T-cell (primary cell): ENCODE data around the gene NRSN2. TPM values are rescaled to one million over a fixed set of nuclear protein-coding genes. Genes with fewer than 3 reads are reported as not detected.
A peak's percentile ranks its signal among the peaks of the same experiment; 100 is the strongest.
"Not testable (repeated sequence)": the region's sequence is repeated elsewhere in the genome, so short reads cannot be mapped to it uniquely, and the experiment has no call there.

Experiments used
- ATAC-seq, 4 experiments: fragments of 200-7000 bp in 3 of 4; fragments of 150-1000 bp in 1 of 4; cut with Tn5 transposase; replicated peaks in 1 of 4; 1 replicate in 3 of 4; 2 replicates in 1 of 4; pipeline ENCODE4 v1.10.0; 2021; ENCODE audit warnings: moderate library complexity in 3 of 4, mild to moderate bottlenecking in 2 of 4, moderate number of reproducible peaks in 1 of 4
- CTCF ChIA-PET, 2 donors: fragments of 300-600 bp; sonication (Branson Sonifier 250); formaldehyde crosslinking; loops; one replicate each; lab custom pipeline; 2022; ENCODE audit warnings: antibody characterized with exemption in 2 of 2; lab: Charles Lee
- POLR2A ChIA-PET, 2 donors: fragments of 300-600 bp; sonication (Branson Sonifier 250); formaldehyde crosslinking; loops; one replicate each; lab custom pipeline; 2022; ENCODE audit warnings: antibody characterized with exemption in 2 of 2; lab: Charles Lee
- DNase-seq, 35 experiments: peaks; one replicate each; pipeline versions ENCODE4 v3.0.0 to v3.0.0-alpha.2; 2013 to 2023
- H3K27ac ChIP-seq: one replicate; pipeline ENCODE4 v1.5.1; 2013; ENCODE audit warnings: low read length
- H3K27me3 ChIP-seq, 2 experiments: replicated peaks in 1 of 2; 1 replicate in 1 of 2; 2 replicates in 1 of 2; pipeline versions ENCODE4 v1.6.1 to v1.7.0; 2013; ENCODE audit warnings: low read length in 1 of 2, mixed read lengths in 1 of 2; ENCODE audit not compliant: control insufficient read depth in 2 of 2, insufficient read depth in 2 of 2; ENCODE audit errors: extremely low read depth in 1 of 2
- H3K36me3 ChIP-seq, 2 donors: 1 replicate in 1 of 2; 2 replicates in 1 of 2; pipeline versions ENCODE4 v1.6.1 to v1.7.0; 2013; ENCODE audit warnings: low read length in 1 of 2; ENCODE audit not compliant: control insufficient read depth in 2 of 2, insufficient read depth in 1 of 2; ENCODE audit errors: extremely low read depth in 1 of 2
- H3K4me1 ChIP-seq, 2 experiments: 1 replicate in 1 of 2; 2 replicates in 1 of 2; pipeline versions ENCODE4 v1.6.1 to v1.7.0; 2013; ENCODE audit warnings: low read length in 2 of 2, mixed read lengths in 1 of 2; ENCODE audit not compliant: insufficient read depth in 2 of 2, control insufficient read depth in 1 of 2; ENCODE audit errors: extremely low read depth in 1 of 2
- H3K4me3 ChIP-seq, 2 donors: 1 replicate in 1 of 2; 2 replicates in 1 of 2; pipeline versions ENCODE4 v1.5.1 to v1.7.0; 2013; ENCODE audit warnings: mild to moderate bottlenecking in 2 of 2, low read length in 1 of 2, moderate library complexity in 1 of 2; ENCODE audit not compliant: control insufficient read depth in 1 of 2; ENCODE audit errors: extremely low read depth in 1 of 2
- H3K9me3 ChIP-seq: 2 replicates; pipeline ENCODE4 v1.7.0; 2013
- H3K27ac Mint-ChIP-seq, 2 donors: one replicate each; pipeline ENCODE4 v1.8.0; 2020 to 2021; ENCODE audit warnings: mild to moderate bottlenecking in 2 of 2, mixed read lengths in 2 of 2
- H3K27me3 Mint-ChIP-seq, 2 donors: one replicate each; pipeline ENCODE4 v1.8.0; 2021 to 2022; ENCODE audit warnings: mixed read lengths in 2 of 2
- H3K36me3 Mint-ChIP-seq: one replicate; pipeline ENCODE4 v1.8.0; 2021; ENCODE audit warnings: mixed read lengths
- H3K4me1 Mint-ChIP-seq, 3 donors: one replicate each; pipeline ENCODE4 v1.8.0; 2020 to 2022; ENCODE audit warnings: mixed read lengths in 3 of 3, mild to moderate bottlenecking in 1 of 3
- H3K4me3 Mint-ChIP-seq, 3 donors: one replicate each; pipeline ENCODE4 v1.8.0; 2020 to 2022; ENCODE audit warnings: mild to moderate bottlenecking in 3 of 3, mixed read lengths in 3 of 3, moderate library complexity in 3 of 3
- H3K9me3 Mint-ChIP-seq, 3 donors: one replicate each; pipeline ENCODE4 v1.8.0; 2020 to 2022; ENCODE audit warnings: mixed read lengths in 3 of 3
- WGBS: methylation state at CpG from one replicate; pipeline ENCODE4 v1.1.5; 2013; ENCODE audit warnings: missing lambda C conversion rate; ENCODE audit not compliant: insufficient coverage; 5-methylcytosine and 5-hydroxymethylcytosine counted together
- total RNA-seq, 35 experiments: library from RNA in 6 of 35; stranded (reverse) in 6 of 35; fragments of 120-200 nt in 1 of 35; gene quantifications; one replicate each; pipeline versions ENCODE4 v1.2.1 to v1.2.4 and lab custom pipeline; 2013 to 2026

Gene NRSN2
- total RNA-seq, 5 donors from 2014 or later (not counting 1 experiment from before 2014, with no cell fraction given), result 0.70 to 1.8 (median 1.3) TPM

DNA sequence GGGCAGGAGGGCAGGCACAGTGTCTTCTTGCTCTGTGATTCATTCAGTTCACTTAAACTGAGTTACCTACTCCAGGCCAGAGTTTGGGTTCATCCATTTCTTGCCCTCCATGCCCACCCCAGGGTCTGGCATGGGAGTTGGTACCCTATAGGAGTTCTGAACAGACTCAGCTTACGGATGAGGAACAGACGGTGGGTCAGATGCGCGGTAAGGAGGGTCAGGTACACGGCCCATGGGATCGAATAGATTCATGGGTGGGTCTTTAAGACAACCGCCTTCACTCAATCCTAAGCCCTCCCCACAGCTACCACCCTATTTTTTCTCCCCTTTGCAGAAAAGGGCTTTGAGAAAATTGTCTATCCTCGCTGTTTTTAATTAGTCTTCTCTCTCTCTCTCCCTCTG, 20.6 kb downstream of the NRSN2 start:
- H3K27me3 ChIP-seq, result peaks cover 0 to 2% of the 10 kb centered on the region in 2 experiments
- H3K4me1 Mint-ChIP-seq, result peaks cover 31 to 44% (median 39%) of the 10 kb centered on the region in 3 donors
- no peak for DNase-seq
- H3K27me3 Mint-ChIP-seq, result peaks cover 0 to under 1% of the 10 kb centered on the region in 2 donors
- H3K4me3 ChIP-seq, result no peak overlapping the region
- H3K36me3 Mint-ChIP-seq, result no peaks in the 10 kb centered on the region
- WGBS, result 85% methylated on average over 5 of the region's 8 CpGs
- CTCF ChIA-PET, result no interaction called here
- peak overlapping the region in 1 of 2 donors; percentile 61 for H3K27ac Mint-ChIP-seq
- no peaks in the 10 kb centered on the region for H3K9me3 Mint-ChIP-seq
- H3K4me1 ChIP-seq, result peaks cover 8 to 21% of the 10 kb centered on the region in 2 experiments
- H3K27ac ChIP-seq, result no peak overlapping the region
- H3K4me3 Mint-ChIP-seq, result no peak overlapping the region
- POLR2A ChIA-PET, result no interaction called here
- H3K36me3 ChIP-seq, result no peaks in the 10 kb centered on the region
- no peaks in the 10 kb centered on the region for H3K9me3 ChIP-seq
- no peak for ATAC-seq

DNA sequence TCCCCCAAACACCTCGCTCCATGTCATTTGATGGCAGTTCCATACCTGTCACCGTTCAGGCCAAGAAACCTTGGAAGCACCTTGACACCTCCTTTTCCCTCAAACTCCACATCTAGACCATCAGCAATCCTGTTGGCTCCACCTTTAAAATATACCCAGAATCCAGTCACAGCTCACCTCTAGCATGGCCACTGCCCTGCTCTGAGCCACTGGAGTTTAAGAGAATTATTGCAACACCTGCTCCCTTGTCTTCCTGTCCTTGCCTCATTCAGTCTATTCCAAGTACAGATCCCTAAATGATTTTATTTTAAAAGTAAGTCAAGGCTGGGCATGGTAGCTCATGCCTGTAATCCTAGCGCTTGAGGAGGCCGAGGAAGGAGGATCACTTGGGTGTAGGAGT, 22.0 kb downstream of the NRSN2 start:
- no peaks in the 10 kb centered on the region for H3K9me3 Mint-ChIP-seq
- H3K27ac Mint-ChIP-seq, result peak overlapping the region; percentile 1 to 9
- POLR2A ChIA-PET, result no interaction called here

DNA sequence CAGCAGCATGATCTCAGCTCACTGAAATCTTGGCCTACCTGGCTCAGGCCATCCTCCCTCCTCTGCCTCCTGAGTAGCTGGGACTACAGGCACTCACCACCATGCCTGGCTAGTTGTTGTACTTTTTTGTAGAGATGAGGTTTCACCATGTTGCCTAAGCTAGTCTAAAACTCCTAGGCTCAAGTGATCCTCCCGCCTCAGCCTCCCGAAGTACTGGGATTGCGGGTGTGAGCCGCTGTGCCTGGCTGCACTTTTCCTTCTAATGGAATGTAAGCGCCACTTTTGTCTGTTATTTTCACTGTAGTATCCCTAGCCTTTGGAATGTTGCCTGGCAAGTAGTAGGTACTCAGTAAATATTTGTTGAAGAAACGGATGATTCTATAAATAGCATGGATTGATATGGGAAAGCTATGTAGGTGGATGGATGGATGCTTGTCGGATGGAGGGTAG, 23.3 kb downstream of the NRSN2 start:
- no peak overlapping the region for H3K27ac ChIP-seq
- CTCF ChIA-PET, result no interaction called here
- WGBS, result 97% methylated on average over 7 of the region's 7 CpGs
- no peaks in the 10 kb centered on the region for H3K36me3 ChIP-seq
- Mint-ChIP-seq H3K9me3 (no peaks in the 10 kb centered on the region), H3K27me3 (no peaks in the 10 kb centered on the region), H3K36me3 (no peaks in the 10 kb centered on the region), H3K4me3 (no peak overlapping the region), H3K27ac (no peak overlapping the region), H3K4me1 (peaks cover 22 to 38% (median 35%) of the 10 kb centered on the region in 3 donors)
- H3K27me3 ChIP-seq, result peaks cover 0 to 2% of the 10 kb centered on the region in 2 experiments
- ATAC-seq (no peak), DNase-seq (no peak)
- POLR2A ChIA-PET, result no interaction called here
- H3K4me1 ChIP-seq, result peaks cover 7 to 16% of the 10 kb centered on the region in 2 experiments
- no peaks in the 10 kb centered on the region for H3K9me3 ChIP-seq
- H3K4me3 ChIP-seq, result no peak overlapping the region

More for the DNA sequence above, 22.0 kb downstream of the NRSN2 start:
- peaks cover 0 to 2% of the 10 kb centered on the region in 2 experiments for H3K27me3 ChIP-seq
- DNase-seq (no peak), ATAC-seq (no peak)
- H3K9me3 ChIP-seq, result no peaks in the 10 kb centered on the region
- Mint-ChIP-seq H3K4me1 (peaks cover 30 to 47% (median 42%) of the 10 kb centered on the region in 3 donors), H3K4me3 (no peak overlapping the region), H3K27me3 (no peaks in the 10 kb centered on the region), H3K36me3 (no peaks in the 10 kb centered on the region)
- CTCF ChIA-PET, result no interaction called here
- H3K4me3 ChIP-seq, result no peak overlapping the region
- H3K27ac ChIP-seq, result no peak overlapping the region
- no peaks in the 10 kb centered on the region for H3K36me3 ChIP-seq
- H3K4me1 ChIP-seq, result peaks cover 8 to 19% of the 10 kb centered on the region in 2 experiments
- WGBS, result 93% methylated on average over 4 of the region's 4 CpGs

DNA sequence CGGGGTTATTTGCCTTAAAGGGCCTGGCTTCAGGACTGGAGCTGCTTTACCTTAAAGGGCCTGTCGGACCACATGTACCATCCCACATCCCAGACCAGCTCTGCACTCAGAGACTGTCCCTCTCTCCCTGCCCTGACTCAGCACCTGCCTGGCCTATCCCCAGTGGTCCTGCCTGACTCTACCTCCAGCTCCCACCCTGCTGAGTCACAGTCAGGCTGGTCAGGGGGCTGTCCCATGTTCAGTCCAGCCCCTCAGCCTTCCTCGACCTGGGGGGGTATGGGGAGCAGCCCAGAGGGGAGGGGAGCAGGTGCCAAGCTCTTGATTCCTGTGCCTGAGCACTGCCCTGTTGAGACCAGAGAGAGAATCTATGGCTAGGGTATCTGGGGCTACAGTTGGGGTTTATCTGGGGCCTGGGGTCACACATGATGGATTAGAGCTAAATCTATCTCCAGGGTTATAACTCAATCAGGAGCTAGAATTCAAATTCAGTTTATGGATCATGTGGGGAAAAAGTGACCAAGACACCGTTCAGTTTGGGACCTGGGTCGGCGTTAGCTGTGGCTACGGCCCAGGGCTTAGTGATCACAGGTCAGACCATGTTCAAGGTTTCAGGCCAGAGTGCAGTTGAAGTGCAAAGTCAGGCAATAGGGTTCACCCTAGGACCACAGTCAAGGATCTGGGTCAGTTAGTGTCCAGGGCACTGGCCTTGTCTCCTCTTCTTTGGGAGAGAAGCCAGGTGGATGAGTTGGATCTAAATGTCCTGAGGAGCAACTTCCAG, 24.3 kb downstream of the NRSN2 start:
- Mint-ChIP-seq H3K36me3 (no peaks in the 10 kb centered on the region), H3K9me3 (no peaks in the 10 kb centered on the region), H3K27me3 (no peaks in the 10 kb centered on the region), H3K4me3 (no peak overlapping the region), H3K4me1 (peaks cover 13 to 29% (median 25%) of the 10 kb centered on the region in 3 donors), H3K27ac (no peak overlapping the region)
- no peak overlapping the region for H3K4me3 ChIP-seq
- no peak overlapping the region for H3K27ac ChIP-seq
- ChIA-PET CTCF (no interaction called here), POLR2A (no interaction called here)
- WGBS, result 66% methylated on average over 5 of the region's 7 CpGs
- no peaks in the 10 kb centered on the region for H3K36me3 ChIP-seq
- ATAC-seq, result no peak
- no peaks in the 10 kb centered on the region for H3K9me3 ChIP-seq
- H3K4me1 ChIP-seq, result peaks cover 4 to 8% of the 10 kb centered on the region in 2 experiments
- peaks cover 0 to 2% of the 10 kb centered on the region in 2 experiments for H3K27me3 ChIP-seq
- no peak for DNase-seq

DNA sequence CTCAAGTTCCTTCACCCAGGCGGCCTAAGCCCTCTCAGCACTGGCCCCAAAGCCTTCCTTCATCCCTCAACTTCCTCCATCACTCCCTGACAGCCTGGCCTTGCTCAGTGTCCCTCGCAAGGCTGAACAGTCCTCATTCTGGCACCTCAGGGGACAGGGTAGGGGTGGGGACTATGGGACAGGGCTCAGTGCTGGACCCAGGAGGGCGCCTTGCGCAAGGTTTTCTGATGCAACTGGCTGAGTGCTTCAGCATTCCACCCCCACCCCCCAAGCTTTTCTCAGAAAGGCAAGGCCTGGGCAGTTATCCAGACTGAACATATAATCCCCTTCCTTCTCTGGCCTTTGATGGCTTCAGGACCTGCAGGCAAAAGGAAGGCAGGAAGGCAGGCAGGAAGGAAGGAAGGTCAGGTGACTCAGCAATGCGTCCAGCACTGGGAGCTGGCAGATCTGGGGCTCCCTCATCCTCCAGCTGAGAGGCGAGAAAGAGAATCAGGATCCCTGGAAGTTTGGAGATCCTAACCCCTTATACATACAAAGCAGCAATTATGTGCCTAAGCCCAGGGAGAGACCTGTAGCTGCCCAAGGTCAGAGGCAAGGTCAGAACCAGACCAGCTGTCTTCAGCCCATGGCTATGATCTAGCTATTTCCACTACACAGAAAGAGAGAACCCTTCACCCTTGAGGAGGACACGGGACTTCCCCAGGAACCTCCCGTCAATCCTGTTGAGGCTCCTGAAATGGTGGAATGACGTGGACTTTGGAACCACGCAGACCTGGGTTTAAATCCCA, 25.0 kb downstream of the NRSN2 start:
- no peak for ATAC-seq
- ChIA-PET POLR2A (no interaction called here), CTCF (interaction anchor here in 1 of 2 donors (0.6 kb wide), 1 partner anchor 55 kb away, joined by 4 read pairs; no protein-coding TSS in a partner anchor)
- H3K9me3 Mint-ChIP-seq, result no peaks in the 10 kb centered on the region
- WGBS, result 74% methylated on average over 7 of the region's 10 CpGs
- H3K27me3 Mint-ChIP-seq, result no peaks in the 10 kb centered on the region
- peaks cover 0 to 2% of the 10 kb centered on the region in 2 experiments for H3K27me3 ChIP-seq
- H3K27ac ChIP-seq, result no peak overlapping the region
- peaks cover 9 to 25% (median 20%) of the 10 kb centered on the region in 3 donors for H3K4me1 Mint-ChIP-seq
- H3K36me3 ChIP-seq, result no peaks in the 10 kb centered on the region
- H3K27ac Mint-ChIP-seq, result no peak overlapping the region
- peaks cover 4 to 7% of the 10 kb centered on the region in 2 experiments for H3K4me1 ChIP-seq
- no peaks in the 10 kb centered on the region for H3K36me3 Mint-ChIP-seq
- no peak overlapping the region for H3K4me3 Mint-ChIP-seq
- H3K4me3 ChIP-seq, result no peak overlapping the region
- no peak for DNase-seq
- H3K9me3 ChIP-seq, result no peaks in the 10 kb centered on the region

DNA sequence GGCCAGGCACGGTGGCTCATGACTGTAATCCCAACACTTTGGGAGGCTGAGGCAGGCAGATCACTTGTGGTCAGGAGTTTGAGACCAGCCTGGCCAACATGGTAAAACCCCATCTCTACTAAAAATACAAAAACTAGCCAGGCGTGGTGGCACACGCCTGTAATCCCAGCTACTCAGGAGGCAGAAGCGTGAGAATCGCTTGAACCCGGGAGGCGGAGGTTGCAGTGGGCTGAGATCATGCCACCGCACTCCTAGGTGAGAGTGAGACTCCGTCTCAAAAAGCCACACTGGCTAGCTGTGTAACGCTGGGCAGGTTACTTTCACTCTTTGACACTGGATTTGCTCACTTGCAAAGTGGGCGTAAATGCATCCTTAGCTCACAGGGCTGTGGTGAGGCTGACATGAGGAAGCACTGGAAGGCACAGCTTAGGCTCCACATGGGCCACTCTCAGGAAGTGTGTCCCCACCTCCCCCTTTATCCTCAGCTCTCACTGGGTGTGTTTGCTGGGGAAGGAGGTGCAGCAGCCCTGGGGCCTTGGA, 25.7 kb downstream of the NRSN2 start:
- H3K27me3 ChIP-seq, H3K36me3 ChIP-seq, H3K27ac Mint-ChIP-seq, POLR2A ChIA-PET, H3K9me3 Mint-ChIP-seq, H3K4me3 ChIP-seq, H3K9me3 ChIP-seq, H3K4me1 ChIP-seq, H3K27ac ChIP-seq, H3K4me3 Mint-ChIP-seq, H3K36me3 Mint-ChIP-seq, H3K27me3 Mint-ChIP-seq, DNase-seq, ATAC-seq: not testable (repeated sequence)
- WGBS, result 80% methylated on average over 8 of the region's 11 CpGs
- H3K4me1 Mint-ChIP-seq, result peaks cover 7 to 20% (median 20%) of the 10 kb centered on the region in 3 donors
- CTCF ChIA-PET, result interaction anchor here in 1 of 2 donors (0.6 kb wide), 1 partner anchor 54 kb away, joined by 4 read pairs; no protein-coding TSS in a partner anchor
